Hematopoietic multipotent progenitor cell treated with erythropoietin and hydrocortisone succinate and interleukin-3 and kit ligand, for 17 days (in vitro differentiated cells): ENCODE measurements around the gene TMTC1.
"Not testable (repeated sequence)": the region's sequence is repeated elsewhere in the genome, so short reads cannot be mapped to it uniquely, and the experiment has no call there.

ENCODE experiments used
- DNase-seq: peaks from one replicate; pipeline ENCODE4 v3.0.0-alpha.2; 2015; ENCODE audit warnings: low spot score

TMTC1 gene

GRCh38 chr12:29566441-29566840 is 217.3 kb downstream of the TMTC1 start:
- no peak for DNase-seq

GRCh38 chr12:29565727-29566126 is 218.0 kb downstream of the TMTC1 start:
- no peak for DNase-seq

GRCh38 chr12:29564925-29565324 is 218.8 kb downstream of the TMTC1 start:
- DNase-seq = no peak

GRCh38 chr12:29563636-29564035 is 220.1 kb downstream of the TMTC1 start:
- DNase-seq = no peak

- DNase-seq = no peak
Observed at GRCh38 chr12:29563071-29563470, 220.7 kb downstream of the TMTC1 start.

GRCh38 chr12:29562110-29562804 is 221.5 kb downstream of the TMTC1 start:
- DNase-seq = no peak

- no peak for DNase-seq
Observed at GRCh38 chr12:29561664-29562071, 222.1 kb downstream of the TMTC1 start.

GRCh38 chr12:29559198-29559597 is 224.5 kb downstream of the TMTC1 start:
- DNase-seq = no peak

GRCh38 chr12:29556363-29556762 is 227.4 kb downstream of the TMTC1 start:
- DNase-seq = no peak

- DNase-seq = not testable (repeated sequence)
Observed at GRCh38 chr12:29555451-29555850, 228.3 kb downstream of the TMTC1 start.

GRCh38 chr12:29552994-29553748 is 230.6 kb downstream of the TMTC1 start:
- DNase-seq = no peak

- DNase-seq = peak; percentile 8
Observed at GRCh38 chr12:29552324-29552927, 231.3 kb downstream of the TMTC1 start.

GRCh38 chr12:29551812-29552211 is 231.9 kb downstream of the TMTC1 start:
- DNase-seq = no peak

- no peak for DNase-seq
Observed at GRCh38 chr12:29547864-29548263, 235.9 kb downstream of the TMTC1 start.

- no peak for DNase-seq
Observed at GRCh38 chr12:29547151-29547632, 236.6 kb downstream of the TMTC1 start.

- no peak for DNase-seq
Observed at GRCh38 chr12:29546000-29546399, 237.7 kb downstream of the TMTC1 start.

GRCh38 chr12:29545102-29545467 is 238.7 kb downstream of the TMTC1 start:
- no peak for DNase-seq

- no peak for DNase-seq
Observed at GRCh38 chr12:29544428-29545101, 239.2 kb downstream of the TMTC1 start.

GRCh38 chr12:29543036-29543435 is 240.7 kb downstream of the TMTC1 start:
- no peak for DNase-seq

GRCh38 chr12:29537298-29537697 is 246.4 kb downstream of the TMTC1 start:
- no peak for DNase-seq

- DNase-seq = no peak
Observed at GRCh38 chr12:29534935-29535334, 248.8 kb downstream of the TMTC1 start.

GRCh38 chr12:29533815-29534489 is 249.8 kb downstream of the TMTC1 start:
- no peak for DNase-seq
